ENCODE measurements around the gene CTNNBIP1.
A peak's percentile ranks its signal among the peaks of the same experiment; 100 is the strongest.

CTNNBIP1 gene

DNA sequence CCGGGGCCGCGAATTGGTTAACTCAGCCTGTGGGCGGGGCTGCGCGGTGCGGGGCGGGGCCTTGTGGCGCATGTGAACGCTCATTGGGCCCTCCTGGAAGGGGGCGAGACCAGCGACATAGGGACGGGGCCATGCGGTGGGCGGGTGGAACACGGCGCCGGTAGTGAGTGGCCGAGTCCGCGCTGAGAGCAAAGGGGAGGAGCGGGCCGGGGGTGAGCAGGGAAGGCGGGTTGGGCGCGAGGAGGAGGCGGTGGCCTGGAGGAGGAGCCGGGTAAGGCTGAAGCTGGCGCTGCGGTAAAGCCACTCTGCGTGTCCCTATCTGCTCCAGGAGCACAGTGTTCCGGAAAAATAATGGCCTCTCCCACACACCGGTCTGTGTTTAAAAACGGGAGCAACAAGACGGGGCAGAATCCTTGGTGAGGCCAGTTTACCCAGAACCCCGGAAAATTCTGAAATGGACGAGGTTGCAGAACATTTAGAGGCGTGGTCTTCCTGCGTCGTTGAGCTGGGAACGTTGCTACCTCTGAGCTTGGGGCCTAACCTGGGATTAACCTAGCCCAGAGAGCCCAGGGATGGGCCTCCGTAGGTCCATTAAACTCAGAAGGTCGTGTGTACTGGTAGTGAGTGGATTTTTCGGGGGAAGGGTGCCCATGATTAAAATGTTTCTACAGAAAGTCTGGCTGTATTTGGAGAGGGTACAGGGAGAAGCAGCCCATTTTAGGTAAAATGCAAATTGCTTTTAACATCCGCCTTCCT lies 532 bp upstream of the CTNNBIP1 start (continued):
- TF ChIP-seq ZNF707 (tag by site-specific recombination; IDR thresholded peaks at IDR 0.05) (no peak), ZSCAN30 (tag by site-specific recombination; IDR thresholded peaks at IDR 0.05) (no peak), ZBTB48 (tag by site-specific recombination; IDR thresholded peaks at IDR 0.05) (peak; percentile 38; the same call in 1 of the 2 replicates), KLF10 (tag by site-specific recombination; IDR thresholded peaks at IDR 0.05) (peak; percentile 53; the same call in 1 of the 2 replicates), SP3 (tag by site-specific recombination; IDR thresholded peaks at IDR 0.05) (peak; percentile 96), TCF7L2 (IDR thresholded peaks at IDR 0.05; ENCODE audit: borderline replicate concordance, low read depth, low read length) (no peak), ZNF23 (tag by site-specific recombination; IDR thresholded peaks at IDR 0.05; ENCODE audit: borderline replicate concordance) (no peak), ZNF701 (tag by site-specific recombination; IDR thresholded peaks at IDR 0.05) (no peak), RBAK (tag by site-specific recombination; IDR thresholded peaks at IDR 0.05) (no peak), KLF8 (tag by site-specific recombination; IDR thresholded peaks at IDR 0.05) (peak; percentile 80; the same call in 1 of the 2 replicates), ZNF433 (tag by site-specific recombination; IDR thresholded peaks at IDR 0.05; ENCODE audit: low read depth) (no peak), ZNF335 (tag by site-specific recombination; conservative IDR thresholded peaks at IDR 0.05) (peak; percentile 92), ZNF664 (tag by site-specific recombination; IDR thresholded peaks at IDR 0.05) (no peak), ZNF544 (tag by site-specific recombination; IDR thresholded peaks at IDR 0.05) (no peak), ZNF785 (tag by site-specific recombination; IDR thresholded peaks at IDR 0.05) (no peak), SCRT1 (tag by site-specific recombination; IDR thresholded peaks at IDR 0.05; ENCODE audit: borderline replicate concordance) (no peak), ZNF596 (tag by site-specific recombination; IDR thresholded peaks at IDR 0.05) (no peak), KLF16 (tag by site-specific recombination; IDR thresholded peaks at IDR 0.05) (peak; percentile 25; the same call in 1 of the 2 replicates), FEZF1 (tag by site-specific recombination; IDR thresholded peaks at IDR 0.05) (no peak), GLIS1 (tag by site-specific recombination; IDR thresholded peaks at IDR 0.05) (no peak), ZNF138 (tag by site-specific recombination; IDR thresholded peaks at IDR 0.05; ENCODE audit: borderline replicate concordance) (no peak), ZNF175 (tag by site-specific recombination; IDR thresholded peaks at IDR 0.05) (no peak), ZNF354C (tag by site-specific recombination; IDR thresholded peaks at IDR 0.05; ENCODE audit: borderline replicate concordance, low read depth) (no peak), ZNF140 (tag by site-specific recombination; IDR thresholded peaks at IDR 0.05) (no peak), ZNF121 (tag by site-specific recombination; IDR thresholded peaks at IDR 0.05) (no peak), ZNF76 (tag by site-specific recombination; IDR thresholded peaks at IDR 0.05; ENCODE audit: borderline replicate concordance, low read depth) (peak; percentile 62; the same call in 1 of the 2 replicates), ZNF626 (tag by site-specific recombination; IDR thresholded peaks at IDR 0.05) (no peak), ZNF324 (tag by site-specific recombination; IDR thresholded peaks at IDR 0.05) (0 out of 2 replicates have a peak, but pooled peaks have one; percentile 16), OVOL3 (tag by site-specific recombination; IDR thresholded peaks at IDR 0.05) (no peak), ZNF600 (tag by site-specific recombination; IDR thresholded peaks at IDR 0.05) (peak; percentile 99), ZNF501 (tag by site-specific recombination; IDR thresholded peaks at IDR 0.05) (no peak), ZNF514 (tag by site-specific recombination; IDR thresholded peaks at IDR 0.05) (no peak), MEIS1 (CRISPR knock-in tag; IDR thresholded peaks at IDR 0.05; ENCODE audit: borderline replicate concordance) (no peak), ZNF133 (tag by site-specific recombination; IDR thresholded peaks at IDR 0.05) (no peak)
- TF ChIP-seq, protein P1, sequence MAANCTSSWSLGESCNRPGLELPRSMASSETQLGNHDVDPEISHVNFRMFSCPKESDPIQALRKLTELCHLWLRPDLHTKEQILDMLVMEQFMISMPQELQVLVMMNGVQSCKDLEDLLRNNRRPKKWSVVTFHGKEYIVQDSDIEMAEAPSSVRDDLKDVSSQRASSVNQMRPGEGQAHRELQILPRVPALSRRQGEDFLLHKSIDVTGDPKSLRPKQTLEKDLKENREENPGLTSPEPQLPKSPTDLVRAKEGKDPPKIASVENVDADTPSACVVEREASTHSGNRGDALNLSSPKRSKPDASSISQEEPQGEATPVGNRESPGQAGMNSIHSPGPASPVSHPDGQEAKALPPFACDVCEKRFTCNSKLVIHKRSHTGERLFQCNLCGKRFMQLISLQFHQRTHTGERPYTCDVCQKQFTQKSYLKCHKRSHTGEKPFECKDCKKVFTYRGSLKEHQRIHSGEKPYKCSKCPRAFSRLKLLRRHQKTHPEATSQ (tag by site-specific recombination; IDR thresholded peaks at IDR 0.05), result no peak
- TF ChIP-seq, protein P2, sequence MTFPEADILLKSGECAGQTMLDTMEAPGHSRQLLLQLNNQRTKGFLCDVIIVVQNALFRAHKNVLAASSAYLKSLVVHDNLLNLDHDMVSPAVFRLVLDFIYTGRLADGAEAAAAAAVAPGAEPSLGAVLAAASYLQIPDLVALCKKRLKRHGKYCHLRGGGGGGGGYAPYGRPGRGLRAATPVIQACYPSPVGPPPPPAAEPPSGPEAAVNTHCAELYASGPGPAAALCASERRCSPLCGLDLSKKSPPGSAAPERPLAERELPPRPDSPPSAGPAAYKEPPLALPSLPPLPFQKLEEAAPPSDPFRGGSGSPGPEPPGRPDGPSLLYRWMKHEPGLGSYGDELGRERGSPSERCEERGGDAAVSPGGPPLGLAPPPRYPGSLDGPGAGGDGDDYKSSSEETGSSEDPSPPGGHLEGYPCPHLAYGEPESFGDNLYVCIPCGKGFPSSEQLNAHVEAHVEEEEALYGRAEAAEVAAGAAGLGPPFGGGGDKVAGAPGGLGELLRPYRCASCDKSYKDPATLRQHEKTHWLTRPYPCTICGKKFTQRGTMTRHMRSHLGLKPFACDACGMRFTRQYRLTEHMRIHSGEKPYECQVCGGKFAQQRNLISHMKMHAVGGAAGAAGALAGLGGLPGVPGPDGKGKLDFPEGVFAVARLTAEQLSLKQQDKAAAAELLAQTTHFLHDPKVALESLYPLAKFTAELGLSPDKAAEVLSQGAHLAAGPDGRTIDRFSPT (tag by site-specific recombination; IDR thresholded peaks at IDR 0.05), result no peak
- TF ChIP-seq, protein P3, sequence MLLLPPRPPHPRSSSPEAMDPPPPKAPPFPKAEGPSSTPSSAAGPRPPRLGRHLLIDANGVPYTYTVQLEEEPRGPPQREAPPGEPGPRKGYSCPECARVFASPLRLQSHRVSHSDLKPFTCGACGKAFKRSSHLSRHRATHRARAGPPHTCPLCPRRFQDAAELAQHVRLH (tag by site-specific recombination; IDR thresholded peaks at IDR 0.05), result no peak
- TF ChIP-seq, protein P4, sequence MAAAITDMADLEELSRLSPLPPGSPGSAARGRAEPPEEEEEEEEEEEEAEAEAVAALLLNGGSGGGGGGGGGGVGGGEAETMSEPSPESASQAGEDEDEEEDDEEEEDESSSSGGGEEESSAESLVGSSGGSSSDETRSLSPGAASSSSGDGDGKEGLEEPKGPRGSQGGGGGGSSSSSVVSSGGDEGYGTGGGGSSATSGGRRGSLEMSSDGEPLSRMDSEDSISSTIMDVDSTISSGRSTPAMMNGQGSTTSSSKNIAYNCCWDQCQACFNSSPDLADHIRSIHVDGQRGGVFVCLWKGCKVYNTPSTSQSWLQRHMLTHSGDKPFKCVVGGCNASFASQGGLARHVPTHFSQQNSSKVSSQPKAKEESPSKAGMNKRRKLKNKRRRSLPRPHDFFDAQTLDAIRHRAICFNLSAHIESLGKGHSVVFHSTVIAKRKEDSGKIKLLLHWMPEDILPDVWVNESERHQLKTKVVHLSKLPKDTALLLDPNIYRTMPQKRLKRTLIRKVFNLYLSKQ (tag by site-specific recombination; IDR thresholded peaks at IDR 0.05; ENCODE audit: borderline replicate concordance), result no peak

Data from HEK293 (cell line).